ENCODE results near the gene RERE.

RERE gene

GRCh38 chr1:8571200-8571984 is 246.0 kb downstream of the RERE start:
- peak; percentile 46 for DNase-seq (ENCODE audit: low read depth)

- no peak for DNase-seq (ENCODE audit: low read depth)
Observed at GRCh38 chr1:8570465-8570864, 247.0 kb downstream of the RERE start.

GRCh38 chr1:8569242-8569641 is 248.2 kb downstream of the RERE start:
- no peak for DNase-seq (ENCODE audit: low read depth)

- no peak for DNase-seq (ENCODE audit: low read depth)
Observed at GRCh38 chr1:8568837-8569236, 248.6 kb downstream of the RERE start.

GRCh38 chr1:8567146-8567545 is 250.3 kb downstream of the RERE start:
- DNase-seq (ENCODE audit: low read depth), result peak; percentile 5

- no peak for DNase-seq (ENCODE audit: low read depth)
Observed at GRCh38 chr1:8565802-8566201, 251.6 kb downstream of the RERE start.

- no peak for DNase-seq (ENCODE audit: low read depth)
Observed at GRCh38 chr1:8563944-8564537, 253.4 kb downstream of the RERE start.

GRCh38 chr1:8562881-8563865 is 254.3 kb downstream of the RERE start:
- peak; percentile 32 for DNase-seq (ENCODE audit: low read depth)

GRCh38 chr1:8562222-8562621 is 255.2 kb downstream of the RERE start:
- no peak for DNase-seq (ENCODE audit: low read depth)

- peak; percentile 29 for DNase-seq (ENCODE audit: low read depth)
Observed at GRCh38 chr1:8560611-8561544, 256.6 kb downstream of the RERE start.

- peak; percentile 38 for DNase-seq (ENCODE audit: low read depth)
Observed at GRCh38 chr1:8560035-8560434, 257.4 kb downstream of the RERE start.

- DNase-seq (ENCODE audit: low read depth), result no peak
Observed at GRCh38 chr1:8555582-8555981, 261.9 kb downstream of the RERE start.

GRCh38 chr1:8554956-8555534 is 262.4 kb downstream of the RERE start:
- peak; percentile 36 for DNase-seq (ENCODE audit: low read depth)

GRCh38 chr1:8552820-8553397 is 264.5 kb downstream of the RERE start:
- DNase-seq (ENCODE audit: low read depth), result no peak

GRCh38 chr1:8551613-8552489 is 265.6 kb downstream of the RERE start:
- DNase-seq (ENCODE audit: low read depth), result no peak

GRCh38 chr1:8551057-8551456 is 266.4 kb downstream of the RERE start:
- DNase-seq (ENCODE audit: low read depth), result no peak

GRCh38 chr1:8547791-8548190 is 269.6 kb downstream of the RERE start:
- no peak for DNase-seq (ENCODE audit: low read depth)

- no peak for DNase-seq (ENCODE audit: low read depth)
Observed at GRCh38 chr1:8545078-8545477, 272.4 kb downstream of the RERE start.

GRCh38 chr1:8544644-8545043 is 272.8 kb downstream of the RERE start:
- no peak for DNase-seq (ENCODE audit: low read depth)

- DNase-seq (ENCODE audit: low read depth), result no peak
Observed at GRCh38 chr1:8543965-8544364, 273.5 kb downstream of the RERE start.
